WI38 (cell line): ENCODE results near the gene MXRA8.

Experiments
- H3K4me3 ChIP-seq: 2 replicates; pipeline ENCODE4 v1.5.1; 2011; ENCODE audit warnings: low read depth, mild to moderate bottlenecking, control low read depth, low read length
- CTCF ChIP-seq: IDR thresholded peaks from 2 replicates; pipeline ENCODE4 v1.5.1; 2012; ENCODE audit warnings: low read depth, mild to moderate bottlenecking, control low read depth, low read length

MXRA8 gene

GRCh38 chr1:1356166-1356795, 2.1 kb downstream of the MXRA8 start:
- TF ChIP-seq CTCF, result no peak
- H3K4me3 ChIP-seq, result peak overlapping the region; percentile 96

- H3K4me3 ChIP-seq, result peak overlapping the region; percentile 41
- no peak for TF ChIP-seq CTCF
Measured at GRCh38 chr1:1355416-1355815, 2.9 kb downstream of the MXRA8 start.

- TF ChIP-seq CTCF, result no peak
- no peak overlapping the region for H3K4me3 ChIP-seq
Measured at GRCh38 chr1:1354271-1355247, 3.8 kb downstream of the MXRA8 start.

GRCh38 chr1:1353389-1354151, 4.8 kb downstream of the MXRA8 start:
- no peak for TF ChIP-seq CTCF
- H3K4me3 ChIP-seq, result no peak overlapping the region

GRCh38 chr1:1352786-1353388, 5.5 kb downstream of the MXRA8 start:
- no peak overlapping the region for H3K4me3 ChIP-seq
- no peak for TF ChIP-seq CTCF

GRCh38 chr1:1351511-1352427, 6.6 kb downstream of the MXRA8 start:
- no peak overlapping the region for H3K4me3 ChIP-seq
- no peak for TF ChIP-seq CTCF
